ENCODE measurements around the gene ZNF678. TPM values are rescaled to one million over a fixed set of nuclear protein-coding genes. Genes with fewer than 3 reads are reported as not detected.

The ZNF678 gene
- total RNA-seq, 1 experiment from 2014 or later: 13.0 TPM

- H3K27ac Mint-ChIP-seq (ENCODE audit: low read depth, unreplicated experiment): no peak overlapping the region
- no TSS peak for BruUV-seq (replicated peaks)
- CTCF ChIA-PET: interaction anchor here (1.5 kb wide), 1 partner anchor 16 kb away, joined by 4 read pairs; no protein-coding TSS in a partner anchor
- H3K4me1 Mint-ChIP-seq (ENCODE audit: insufficient read depth, unreplicated experiment): peaks cover 2% of the 10 kb centered on the region
- H3K9me3 Mint-ChIP-seq (ENCODE audit: unreplicated experiment): peaks cover 27% of the 10 kb centered on the region
- no peak overlapping the region for H3K4me3 Mint-ChIP-seq (ENCODE audit: unreplicated experiment)
- TF ChIP-seq CTCF (IDR thresholded peaks at IDR 0.05; ENCODE audit: unreplicated experiment): no peak
- no peaks in the 10 kb centered on the region for H3K27me3 Mint-ChIP-seq (ENCODE audit: insufficient read depth, unreplicated experiment)
- H3K36me3 Mint-ChIP-seq (ENCODE audit: insufficient read depth, unreplicated experiment): peaks cover 6% of the 10 kb centered on the region
- POLR2A ChIA-PET: interaction anchor here (2.1 kb wide), 1 partner anchor 13 kb away, joined by 5 read pairs; no protein-coding TSS in a partner anchor
- intact Hi-C loops (cut with micrococcal nuclease): no loop called here
- no peak for DNase-seq (ENCODE audit: unreplicated experiment)
Observed at GRCh38 chr1:227558732-227559262, 4.6 kb upstream of the ZNF678 start.

DNA sequence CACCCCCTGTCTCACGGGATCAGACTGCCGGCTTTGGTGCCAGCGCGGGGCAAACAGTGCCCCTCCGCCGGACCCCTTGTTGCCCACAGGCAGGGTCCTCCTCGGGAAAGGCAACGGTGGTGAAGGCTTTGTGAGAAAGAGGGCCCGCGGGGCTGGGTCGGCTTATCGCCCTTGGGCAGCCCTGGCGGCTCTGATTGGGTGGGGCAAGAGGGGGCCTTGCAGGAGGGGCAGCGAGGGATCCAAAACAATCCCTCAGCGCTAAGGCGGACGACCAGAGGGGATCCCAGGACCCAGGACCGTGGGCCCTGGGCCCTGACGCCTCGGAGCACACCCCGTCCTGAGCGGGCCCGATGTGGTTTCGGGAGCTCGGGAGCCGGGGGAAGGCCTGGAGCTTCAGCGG is 3.9 kb upstream of the ZNF678 start:
- TF ChIP-seq CTCF (IDR thresholded peaks at IDR 0.05; ENCODE audit: unreplicated experiment): no peak
- intact Hi-C loops (cut with micrococcal nuclease): no loop called here
- DNase-seq (ENCODE audit: unreplicated experiment): no peak
- peaks cover 6% of the 10 kb centered on the region for H3K36me3 Mint-ChIP-seq (ENCODE audit: insufficient read depth, unreplicated experiment)
- peaks cover 27% of the 10 kb centered on the region for H3K9me3 Mint-ChIP-seq (ENCODE audit: unreplicated experiment)
- no peak overlapping the region for H3K27ac Mint-ChIP-seq (ENCODE audit: low read depth, unreplicated experiment)
- BruUV-seq (replicated peaks): no TSS peak
- no peaks in the 10 kb centered on the region for H3K27me3 Mint-ChIP-seq (ENCODE audit: insufficient read depth, unreplicated experiment)
- POLR2A ChIA-PET: no interaction called here
- H3K4me1 Mint-ChIP-seq (ENCODE audit: insufficient read depth, unreplicated experiment): peaks cover 9% of the 10 kb centered on the region
- no peak overlapping the region for H3K4me3 Mint-ChIP-seq (ENCODE audit: unreplicated experiment)
- CTCF ChIA-PET: no interaction called here

GRCh38 chr1:227559926-227560325 is 3.4 kb upstream of the ZNF678 start:
- TF ChIP-seq CTCF (IDR thresholded peaks at IDR 0.05; ENCODE audit: unreplicated experiment): no peak
- intact Hi-C loops (cut with micrococcal nuclease): no loop called here
- CTCF ChIA-PET: interaction anchor here (0.7 kb wide), 1 partner anchor 500 kb away, joined by 3 read pairs; no protein-coding TSS in a partner anchor
- no peak for DNase-seq (ENCODE audit: unreplicated experiment)
- Mint-ChIP-seq H3K9me3 (ENCODE audit: unreplicated experiment) (peaks cover 27% of the 10 kb centered on the region), H3K4me3 (ENCODE audit: unreplicated experiment) (no peak overlapping the region), H3K27ac (ENCODE audit: low read depth, unreplicated experiment) (no peak overlapping the region), H3K4me1 (ENCODE audit: insufficient read depth, unreplicated experiment) (peaks cover 10% of the 10 kb centered on the region), H3K36me3 (ENCODE audit: insufficient read depth, unreplicated experiment) (peaks cover 6% of the 10 kb centered on the region), H3K27me3 (ENCODE audit: insufficient read depth, unreplicated experiment) (no peaks in the 10 kb centered on the region)
- BruUV-seq (replicated peaks): no TSS peak
- POLR2A ChIA-PET: no interaction called here

DNA sequence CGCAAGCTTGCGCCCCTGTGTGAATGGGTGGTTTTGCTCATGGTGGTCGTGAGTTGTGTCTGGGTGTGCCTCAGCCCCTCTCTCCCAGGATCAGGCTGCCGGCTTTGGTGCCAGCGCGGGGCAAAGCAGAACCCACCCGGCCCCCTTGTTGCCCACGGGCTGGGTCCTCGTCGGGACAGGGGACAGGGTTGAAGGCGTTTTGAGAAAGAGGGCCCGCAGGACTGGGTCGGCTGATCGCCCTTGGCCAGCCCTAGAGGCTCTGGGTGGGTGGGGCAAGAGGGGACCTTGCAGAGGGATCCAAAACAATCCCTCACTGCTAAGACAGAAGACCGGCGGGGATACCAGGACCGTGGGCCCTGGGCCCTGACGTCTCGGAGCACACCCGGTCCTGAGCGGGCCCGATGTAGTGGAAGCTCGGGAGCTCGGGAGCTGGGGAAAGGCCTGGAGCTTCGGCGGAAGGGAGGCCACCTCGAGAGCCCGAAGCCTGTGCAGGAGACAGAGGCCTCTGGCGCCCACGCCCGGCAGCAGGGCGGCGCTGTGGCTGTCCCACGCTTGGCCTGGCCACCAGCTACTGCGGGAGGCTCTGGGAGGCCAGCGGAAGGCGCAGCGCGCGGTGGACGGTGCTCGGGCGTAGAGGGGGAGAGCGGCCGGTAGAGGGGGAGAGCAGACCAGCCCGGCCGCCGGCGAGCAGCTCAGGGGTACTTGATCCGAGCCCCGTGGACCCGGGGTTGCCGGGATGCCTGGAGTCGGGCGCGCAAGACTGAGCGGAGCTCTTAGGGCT is 2.8 kb upstream of the ZNF678 start:
- POLR2A ChIA-PET: no interaction called here
- Mint-ChIP-seq H3K27ac (ENCODE audit: low read depth, unreplicated experiment) (no peak overlapping the region), H3K4me3 (ENCODE audit: unreplicated experiment) (no peak overlapping the region), H3K9me3 (ENCODE audit: unreplicated experiment) (peaks cover 27% of the 10 kb centered on the region), H3K27me3 (ENCODE audit: insufficient read depth, unreplicated experiment) (no peaks in the 10 kb centered on the region), H3K36me3 (ENCODE audit: insufficient read depth, unreplicated experiment) (peaks cover 6% of the 10 kb centered on the region), H3K4me1 (ENCODE audit: insufficient read depth, unreplicated experiment) (peaks cover 10% of the 10 kb centered on the region)
- BruUV-seq (replicated peaks): no TSS peak
- CTCF ChIA-PET: interaction anchor here (0.7 kb wide), 1 partner anchor 501 kb away, joined by 3 read pairs; no protein-coding TSS in a partner anchor
- no peak for DNase-seq (ENCODE audit: unreplicated experiment)
- TF ChIP-seq CTCF (IDR thresholded peaks at IDR 0.05; ENCODE audit: unreplicated experiment): no peak
- intact Hi-C loops (cut with micrococcal nuclease): no loop called here
